Loucy (cell line): Measurements from ENCODE around the gene GSDME.

ENCODE experiments used
- H2AFZ ChIP-seq: fragments of 200-600 bp; sonication (generic); 2 replicates; pipeline ENCODE4 v1.6.0; 2016; ENCODE audit warnings: antibody characterized with exemption, mild to moderate bottlenecking, low read length, moderate library complexity
- H3F3A ChIP-seq: fragments of 200-600 bp; 2 replicates; pipeline ENCODE4 v1.6.0; 2016; ENCODE audit warnings: antibody characterized with exemption, low read depth, mild to moderate bottlenecking
- H3K27me3 ChIP-seq: fragments of 200-600 bp; sonication (generic); 2 replicates; pipeline ENCODE4 v1.6.1; 2014; ENCODE audit warnings: low read length, mild to moderate bottlenecking; ENCODE audit not compliant: insufficient read depth, poor library complexity, severe bottlenecking
- H3K36me3 ChIP-seq: fragments of 200-600 bp; sonication (generic); 2 replicates; pipeline ENCODE4 v1.6.1; 2016; ENCODE audit warnings: low read length; ENCODE audit not compliant: insufficient read depth
- H3K4me1 ChIP-seq: fragments of 200-600 bp; sonication (generic); 2 replicates; pipeline ENCODE4 v1.5.1; 2014; ENCODE audit warnings: low read length, mild to moderate bottlenecking; ENCODE audit not compliant: insufficient read depth, poor library complexity, severe bottlenecking
- H3K4me2 ChIP-seq: fragments of 200-600 bp; sonication (generic); 2 replicates; pipeline ENCODE4 v1.6.0; 2014; ENCODE audit warnings: antibody characterized with exemption, low read length, low read depth, mild to moderate bottlenecking; ENCODE audit not compliant: poor library complexity, severe bottlenecking
- H3K4me3 ChIP-seq: fragments of 200-600 bp; sonication (generic); 2 replicates; pipeline ENCODE4 v1.5.1; 2014; ENCODE audit warnings: low read length, mild to moderate bottlenecking, mixed read lengths; ENCODE audit not compliant: poor library complexity, severe bottlenecking
- H3K79me2 ChIP-seq: fragments of 200-600 bp; sonication (generic); 2 replicates; pipeline ENCODE4 v1.6.1; 2014; ENCODE audit warnings: low read length; ENCODE audit not compliant: insufficient read depth
- H3K9ac ChIP-seq: fragments of 200-600 bp; sonication (generic); 2 replicates; pipeline ENCODE4 v1.6.0; 2014; ENCODE audit warnings: mild to moderate bottlenecking, low read depth, low read length, moderate library complexity; ENCODE audit not compliant: poor library complexity, severe bottlenecking
- H3K9me2 ChIP-seq: fragments of 200-600 bp; sonication (generic); replicated peaks from 2 replicates; pipeline ENCODE4 v1.6.1; 2016; ENCODE audit warnings: low read depth, low read length, mixed read lengths
- H3K9me3 ChIP-seq: fragments of 200-600 bp; sonication (generic); 2 replicates; pipeline ENCODE4 v1.6.1; 2014; ENCODE audit warnings: mild to moderate bottlenecking, antibody characterized with exemption, low read length, low read depth; ENCODE audit not compliant: insufficient read depth
- H4K20me1 ChIP-seq: fragments of 200-600 bp; sonication (generic); 2 replicates; pipeline ENCODE4 v1.6.0; 2014; ENCODE audit warnings: antibody characterized with exemption, low read length, mild to moderate bottlenecking; ENCODE audit not compliant: insufficient read depth, poor library complexity, severe bottlenecking
- EZH2phosphoT487 ChIP-seq: fragments of 200-600 bp; IDR thresholded peaks from 2 replicates; pipeline ENCODE4 v1.6.1; 2018; ENCODE audit warnings: antibody characterized with exemption, mild to moderate bottlenecking, moderate library complexity, borderline replicate concordance
- TF ChIP-seq, protein P1 (sequence below): fragments of 200-600 bp; sonication (generic); conservative IDR thresholded peaks from 2 replicates; pipeline ENCODE4 v1.5.1; 2014; ENCODE audit warnings: mild to moderate bottlenecking, antibody characterized with exemption, low read length

The GSDME gene

DNA sequence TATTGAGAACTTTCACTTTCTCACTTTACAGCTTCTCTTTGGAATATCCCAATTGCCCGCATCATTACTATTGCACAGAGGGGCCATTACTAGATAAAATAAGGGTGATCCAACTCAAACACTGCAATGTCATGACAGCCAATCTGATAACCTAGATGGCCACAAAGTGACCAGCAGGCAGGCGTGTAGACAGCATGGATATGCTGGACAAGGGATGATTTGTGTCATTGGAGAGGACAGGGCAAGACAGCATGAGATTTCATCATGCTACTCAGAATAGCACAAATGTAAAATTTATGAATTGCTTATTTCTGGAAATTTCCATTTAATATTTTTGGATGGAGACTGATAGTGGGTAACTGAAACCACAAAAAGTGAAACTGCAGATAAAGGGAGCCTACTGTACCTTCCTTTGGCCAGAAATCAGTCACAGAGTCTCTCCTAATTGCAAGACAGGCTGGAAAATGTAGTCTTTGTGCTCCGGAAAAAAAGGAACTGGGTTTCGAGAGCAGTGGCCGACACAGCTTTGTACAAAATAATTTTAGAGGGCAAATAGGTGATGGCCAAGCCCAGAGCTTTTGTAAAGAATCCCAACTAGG lies 6.1 kb upstream of the GSDME start:
- no peak overlapping the region for H2AFZ ChIP-seq
- no peak overlapping the region for H3K9ac ChIP-seq
- no peak overlapping the region for H3K4me2 ChIP-seq
- H3K9me2 ChIP-seq = no peaks in the 10 kb centered on the region
- H3K36me3 ChIP-seq = no peaks in the 10 kb centered on the region
- no peaks in the 10 kb centered on the region for H3K79me2 ChIP-seq
- TF ChIP-seq, protein P1, sequence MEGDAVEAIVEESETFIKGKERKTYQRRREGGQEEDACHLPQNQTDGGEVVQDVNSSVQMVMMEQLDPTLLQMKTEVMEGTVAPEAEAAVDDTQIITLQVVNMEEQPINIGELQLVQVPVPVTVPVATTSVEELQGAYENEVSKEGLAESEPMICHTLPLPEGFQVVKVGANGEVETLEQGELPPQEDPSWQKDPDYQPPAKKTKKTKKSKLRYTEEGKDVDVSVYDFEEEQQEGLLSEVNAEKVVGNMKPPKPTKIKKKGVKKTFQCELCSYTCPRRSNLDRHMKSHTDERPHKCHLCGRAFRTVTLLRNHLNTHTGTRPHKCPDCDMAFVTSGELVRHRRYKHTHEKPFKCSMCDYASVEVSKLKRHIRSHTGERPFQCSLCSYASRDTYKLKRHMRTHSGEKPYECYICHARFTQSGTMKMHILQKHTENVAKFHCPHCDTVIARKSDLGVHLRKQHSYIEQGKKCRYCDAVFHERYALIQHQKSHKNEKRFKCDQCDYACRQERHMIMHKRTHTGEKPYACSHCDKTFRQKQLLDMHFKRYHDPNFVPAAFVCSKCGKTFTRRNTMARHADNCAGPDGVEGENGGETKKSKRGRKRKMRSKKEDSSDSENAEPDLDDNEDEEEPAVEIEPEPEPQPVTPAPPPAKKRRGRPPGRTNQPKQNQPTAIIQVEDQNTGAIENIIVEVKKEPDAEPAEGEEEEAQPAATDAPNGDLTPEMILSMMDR = no peak
- no peak for TF ChIP-seq EZH2phosphoT487
- no peak overlapping the region for H3K4me3 ChIP-seq
- H3F3A ChIP-seq = no peaks in the 10 kb centered on the region
- H3K9me3 ChIP-seq = no peaks in the 10 kb centered on the region
- no peaks in the 10 kb centered on the region for H4K20me1 ChIP-seq
- peaks cover 6% of the 10 kb centered on the region for H3K27me3 ChIP-seq
- H3K4me1 ChIP-seq = no peaks in the 10 kb centered on the region

DNA sequence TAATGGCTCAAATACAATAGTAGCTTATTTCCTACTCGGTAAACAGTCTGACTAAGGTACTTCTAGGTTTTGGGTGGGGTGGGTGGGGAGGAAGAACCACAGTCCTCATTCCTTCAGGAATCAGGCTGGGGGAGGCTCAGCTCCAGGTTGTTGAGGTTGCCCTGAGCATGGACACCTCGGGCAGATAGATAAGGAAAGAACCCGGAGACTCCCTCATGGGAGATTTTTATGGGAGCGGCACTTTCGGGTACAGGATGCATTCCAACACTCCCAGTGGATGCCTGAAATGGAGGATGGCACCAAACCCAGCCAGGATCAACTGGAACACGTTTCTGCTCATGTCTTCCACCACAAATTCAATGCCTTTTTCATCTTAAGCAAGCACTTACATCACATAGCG lies 5.5 kb upstream of the GSDME start:
- peaks cover under 1% of the 10 kb centered on the region for H3K4me1 ChIP-seq
- no peaks in the 10 kb centered on the region for H3K9me2 ChIP-seq
- no peak overlapping the region for H3K9ac ChIP-seq
- no peak overlapping the region for H3K4me3 ChIP-seq
- no peak overlapping the region for H2AFZ ChIP-seq
- H3K79me2 ChIP-seq = no peaks in the 10 kb centered on the region
- no peak overlapping the region for H3K4me2 ChIP-seq
- H3K27me3 ChIP-seq = peaks cover 11% of the 10 kb centered on the region
- no peaks in the 10 kb centered on the region for H4K20me1 ChIP-seq
- no peaks in the 10 kb centered on the region for H3F3A ChIP-seq
- no peak for TF ChIP-seq EZH2phosphoT487
- TF ChIP-seq, protein P1 = no peak
- no peaks in the 10 kb centered on the region for H3K9me3 ChIP-seq
- H3K36me3 ChIP-seq = no peaks in the 10 kb centered on the region

DNA sequence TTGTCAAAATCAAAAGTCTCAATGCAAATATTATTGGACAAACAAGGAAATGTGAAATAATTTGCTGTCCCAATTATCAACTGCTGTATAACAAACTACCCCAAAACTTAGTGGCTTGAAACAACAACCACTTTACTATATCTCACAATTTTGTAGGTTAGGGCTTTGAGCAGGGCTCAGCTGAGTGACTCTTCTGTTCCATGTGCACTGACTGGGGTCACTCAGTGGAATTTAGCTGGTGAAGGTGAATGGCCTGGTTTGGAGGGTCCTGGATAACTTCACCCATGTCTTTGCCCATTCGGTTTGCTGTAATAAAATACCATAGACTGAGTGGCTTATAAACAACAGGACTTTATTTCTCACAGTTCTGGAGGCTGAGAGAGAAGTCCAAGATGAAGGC lies 3.7 kb upstream of the GSDME start:
- Histone ChIP-seq H3K9me3 (no peaks in the 10 kb centered on the region), H4K20me1 (no peaks in the 10 kb centered on the region), H3K4me2 (no peak overlapping the region), H3K4me3 (no peak overlapping the region), H3K36me3 (no peaks in the 10 kb centered on the region), H3K79me2 (no peaks in the 10 kb centered on the region), H3F3A (no peaks in the 10 kb centered on the region), H3K27me3 (peaks cover 15% of the 10 kb centered on the region), H3K4me1 (peaks cover 13% of the 10 kb centered on the region), H2AFZ (no peak overlapping the region), H3K9ac (no peak overlapping the region), H3K9me2 (no peaks in the 10 kb centered on the region)
- TF ChIP-seq, protein P1 = no peak
- no peak for TF ChIP-seq EZH2phosphoT487
